ENCODE data around the gene TSC22D4. TPM values are rescaled to one million over a fixed set of nuclear protein-coding genes. Genes with fewer than 3 reads are reported as not detected.
A peak's percentile ranks its signal among the peaks of the same experiment; 100 is the strongest.

Gene TSC22D4
- total and polyA plus RNA-seq, 2 experiments from 2014 or later = 14.6 to 24.9 TPM

DNA sequence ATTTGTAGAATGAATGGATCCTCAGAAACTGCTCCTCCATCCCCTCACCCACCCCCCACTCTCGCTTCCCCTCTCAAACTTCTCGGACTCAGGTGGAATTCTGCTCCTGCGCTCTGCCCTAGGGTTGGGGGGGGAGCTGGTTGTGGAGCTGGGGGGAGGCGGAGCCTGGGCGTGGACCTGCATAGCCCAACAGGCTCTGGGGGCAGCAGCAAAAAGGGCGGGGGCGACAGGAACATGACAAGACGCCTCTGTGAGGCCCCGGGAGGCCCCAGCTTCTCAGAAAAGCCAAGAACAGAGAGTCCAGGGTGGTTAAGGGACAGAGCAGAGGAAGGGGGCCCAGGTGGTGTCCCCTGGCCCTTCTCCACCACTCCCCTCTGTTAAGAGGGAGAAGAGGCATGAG, 3.5 kb downstream of the TSC22D4 start:
- peaks cover 12% of the 10 kb centered on the region for H3K27me3 Mint-ChIP-seq (ENCODE audit: insufficient read depth, low read depth, poor library complexity)
- H3K27ac Mint-ChIP-seq = no peak overlapping the region
- ATAC-seq = no peak

More for the DNA sequence above, 3.5 kb downstream of the TSC22D4 start:
- Mint-ChIP-seq H3K4me3 (peak overlapping the region; percentile 28; the same call in 1 of the 3 replicates), H3K9me3 (no peaks in the 10 kb centered on the region; the same call in 2 of the 3 replicates), H3K36me3 (ENCODE audit: low read depth) (peaks cover 5% of the 10 kb centered on the region; the same call in 2 of the 3 replicates), H3K4me1 (peaks cover 28% of the 10 kb centered on the region)
- Histone ChIP-seq H3K36me3 (ENCODE audit: insufficient read depth) (no peaks in the 10 kb centered on the region; the same call in 1 of the 2 replicates), H3K27ac (ENCODE audit: low read depth) (no peak overlapping the region), H3K9me2 (ENCODE audit: insufficient read depth) (no peaks in the 10 kb centered on the region), H2AFZ (no peak overlapping the region), H3K4me3 (peak overlapping the region; percentile 32; the same call in 1 of the 2 replicates), H4K20me1 (replicated peaks; ENCODE audit: insufficient read depth) (peaks cover 3% of the 10 kb centered on the region; the same call in 1 of the 2 replicates), H3K27me3 (ENCODE audit: insufficient read depth) (no peaks in the 10 kb centered on the region), H3K4me2 (peak overlapping the region; percentile 65), H3K4me1 (ENCODE audit: insufficient read depth) (peaks cover 17% of the 10 kb centered on the region), H3K79me2 (replicated peaks; ENCODE audit: insufficient read depth) (no peaks in the 10 kb centered on the region; the same call in 1 of the 2 replicates), H3F3A (replicated peaks; ENCODE audit: low read depth) (no peaks in the 10 kb centered on the region; the same call in 1 of the 2 replicates)
- TF ChIP-seq, protein P1, sequence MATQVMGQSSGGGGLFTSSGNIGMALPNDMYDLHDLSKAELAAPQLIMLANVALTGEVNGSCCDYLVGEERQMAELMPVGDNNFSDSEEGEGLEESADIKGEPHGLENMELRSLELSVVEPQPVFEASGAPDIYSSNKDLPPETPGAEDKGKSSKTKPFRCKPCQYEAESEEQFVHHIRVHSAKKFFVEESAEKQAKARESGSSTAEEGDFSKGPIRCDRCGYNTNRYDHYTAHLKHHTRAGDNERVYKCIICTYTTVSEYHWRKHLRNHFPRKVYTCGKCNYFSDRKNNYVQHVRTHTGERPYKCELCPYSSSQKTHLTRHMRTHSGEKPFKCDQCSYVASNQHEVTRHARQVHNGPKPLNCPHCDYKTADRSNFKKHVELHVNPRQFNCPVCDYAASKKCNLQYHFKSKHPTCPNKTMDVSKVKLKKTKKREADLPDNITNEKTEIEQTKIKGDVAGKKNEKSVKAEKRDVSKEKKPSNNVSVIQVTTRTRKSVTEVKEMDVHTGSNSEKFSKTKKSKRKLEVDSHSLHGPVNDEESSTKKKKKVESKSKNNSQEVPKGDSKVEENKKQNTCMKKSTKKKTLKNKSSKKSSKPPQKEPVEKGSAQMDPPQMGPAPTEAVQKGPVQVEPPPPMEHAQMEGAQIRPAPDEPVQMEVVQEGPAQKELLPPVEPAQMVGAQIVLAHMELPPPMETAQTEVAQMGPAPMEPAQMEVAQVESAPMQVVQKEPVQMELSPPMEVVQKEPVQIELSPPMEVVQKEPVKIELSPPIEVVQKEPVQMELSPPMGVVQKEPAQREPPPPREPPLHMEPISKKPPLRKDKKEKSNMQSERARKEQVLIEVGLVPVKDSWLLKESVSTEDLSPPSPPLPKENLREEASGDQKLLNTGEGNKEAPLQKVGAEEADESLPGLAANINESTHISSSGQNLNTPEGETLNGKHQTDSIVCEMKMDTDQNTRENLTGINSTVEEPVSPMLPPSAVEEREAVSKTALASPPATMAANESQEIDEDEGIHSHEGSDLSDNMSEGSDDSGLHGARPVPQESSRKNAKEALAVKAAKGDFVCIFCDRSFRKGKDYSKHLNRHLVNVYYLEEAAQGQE (IDR thresholded peaks at IDR 0.05; ENCODE audit: unreplicated experiment) = no peak
- no peak for TF ChIP-seq ZNF331 (CRISPR knock-in tag; IDR thresholded peaks at IDR 0.05; ENCODE audit: low read depth)
- TF ChIP-seq NANOG (IDR thresholded peaks at IDR 0.05; ENCODE audit: borderline replicate concordance) = no peak
- TF ChIP-seq, protein P2, sequence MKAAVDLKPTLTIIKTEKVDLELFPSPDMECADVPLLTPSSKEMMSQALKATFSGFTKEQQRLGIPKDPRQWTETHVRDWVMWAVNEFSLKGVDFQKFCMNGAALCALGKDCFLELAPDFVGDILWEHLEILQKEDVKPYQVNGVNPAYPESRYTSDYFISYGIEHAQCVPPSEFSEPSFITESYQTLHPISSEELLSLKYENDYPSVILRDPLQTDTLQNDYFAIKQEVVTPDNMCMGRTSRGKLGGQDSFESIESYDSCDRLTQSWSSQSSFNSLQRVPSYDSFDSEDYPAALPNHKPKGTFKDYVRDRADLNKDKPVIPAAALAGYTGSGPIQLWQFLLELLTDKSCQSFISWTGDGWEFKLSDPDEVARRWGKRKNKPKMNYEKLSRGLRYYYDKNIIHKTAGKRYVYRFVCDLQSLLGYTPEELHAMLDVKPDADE (IDR thresholded peaks at IDR 0.05) = no peak
- no peak for TF ChIP-seq STAT1 (IDR thresholded peaks at IDR 0.05; ENCODE audit: unreplicated experiment)
- no peak for TF ChIP-seq CREB1 (CRISPR knock-in tag; IDR thresholded peaks at IDR 0.05; ENCODE audit: low read depth)
- TF ChIP-seq, protein P3, sequence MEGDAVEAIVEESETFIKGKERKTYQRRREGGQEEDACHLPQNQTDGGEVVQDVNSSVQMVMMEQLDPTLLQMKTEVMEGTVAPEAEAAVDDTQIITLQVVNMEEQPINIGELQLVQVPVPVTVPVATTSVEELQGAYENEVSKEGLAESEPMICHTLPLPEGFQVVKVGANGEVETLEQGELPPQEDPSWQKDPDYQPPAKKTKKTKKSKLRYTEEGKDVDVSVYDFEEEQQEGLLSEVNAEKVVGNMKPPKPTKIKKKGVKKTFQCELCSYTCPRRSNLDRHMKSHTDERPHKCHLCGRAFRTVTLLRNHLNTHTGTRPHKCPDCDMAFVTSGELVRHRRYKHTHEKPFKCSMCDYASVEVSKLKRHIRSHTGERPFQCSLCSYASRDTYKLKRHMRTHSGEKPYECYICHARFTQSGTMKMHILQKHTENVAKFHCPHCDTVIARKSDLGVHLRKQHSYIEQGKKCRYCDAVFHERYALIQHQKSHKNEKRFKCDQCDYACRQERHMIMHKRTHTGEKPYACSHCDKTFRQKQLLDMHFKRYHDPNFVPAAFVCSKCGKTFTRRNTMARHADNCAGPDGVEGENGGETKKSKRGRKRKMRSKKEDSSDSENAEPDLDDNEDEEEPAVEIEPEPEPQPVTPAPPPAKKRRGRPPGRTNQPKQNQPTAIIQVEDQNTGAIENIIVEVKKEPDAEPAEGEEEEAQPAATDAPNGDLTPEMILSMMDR (conservative IDR thresholded peaks at IDR 0.05; ENCODE audit: low read depth in 2 of 2) = no peak
- TF ChIP-seq JUNB (IDR thresholded peaks at IDR 0.05; ENCODE audit: unreplicated experiment) = no peak
- TF ChIP-seq, protein P4, sequence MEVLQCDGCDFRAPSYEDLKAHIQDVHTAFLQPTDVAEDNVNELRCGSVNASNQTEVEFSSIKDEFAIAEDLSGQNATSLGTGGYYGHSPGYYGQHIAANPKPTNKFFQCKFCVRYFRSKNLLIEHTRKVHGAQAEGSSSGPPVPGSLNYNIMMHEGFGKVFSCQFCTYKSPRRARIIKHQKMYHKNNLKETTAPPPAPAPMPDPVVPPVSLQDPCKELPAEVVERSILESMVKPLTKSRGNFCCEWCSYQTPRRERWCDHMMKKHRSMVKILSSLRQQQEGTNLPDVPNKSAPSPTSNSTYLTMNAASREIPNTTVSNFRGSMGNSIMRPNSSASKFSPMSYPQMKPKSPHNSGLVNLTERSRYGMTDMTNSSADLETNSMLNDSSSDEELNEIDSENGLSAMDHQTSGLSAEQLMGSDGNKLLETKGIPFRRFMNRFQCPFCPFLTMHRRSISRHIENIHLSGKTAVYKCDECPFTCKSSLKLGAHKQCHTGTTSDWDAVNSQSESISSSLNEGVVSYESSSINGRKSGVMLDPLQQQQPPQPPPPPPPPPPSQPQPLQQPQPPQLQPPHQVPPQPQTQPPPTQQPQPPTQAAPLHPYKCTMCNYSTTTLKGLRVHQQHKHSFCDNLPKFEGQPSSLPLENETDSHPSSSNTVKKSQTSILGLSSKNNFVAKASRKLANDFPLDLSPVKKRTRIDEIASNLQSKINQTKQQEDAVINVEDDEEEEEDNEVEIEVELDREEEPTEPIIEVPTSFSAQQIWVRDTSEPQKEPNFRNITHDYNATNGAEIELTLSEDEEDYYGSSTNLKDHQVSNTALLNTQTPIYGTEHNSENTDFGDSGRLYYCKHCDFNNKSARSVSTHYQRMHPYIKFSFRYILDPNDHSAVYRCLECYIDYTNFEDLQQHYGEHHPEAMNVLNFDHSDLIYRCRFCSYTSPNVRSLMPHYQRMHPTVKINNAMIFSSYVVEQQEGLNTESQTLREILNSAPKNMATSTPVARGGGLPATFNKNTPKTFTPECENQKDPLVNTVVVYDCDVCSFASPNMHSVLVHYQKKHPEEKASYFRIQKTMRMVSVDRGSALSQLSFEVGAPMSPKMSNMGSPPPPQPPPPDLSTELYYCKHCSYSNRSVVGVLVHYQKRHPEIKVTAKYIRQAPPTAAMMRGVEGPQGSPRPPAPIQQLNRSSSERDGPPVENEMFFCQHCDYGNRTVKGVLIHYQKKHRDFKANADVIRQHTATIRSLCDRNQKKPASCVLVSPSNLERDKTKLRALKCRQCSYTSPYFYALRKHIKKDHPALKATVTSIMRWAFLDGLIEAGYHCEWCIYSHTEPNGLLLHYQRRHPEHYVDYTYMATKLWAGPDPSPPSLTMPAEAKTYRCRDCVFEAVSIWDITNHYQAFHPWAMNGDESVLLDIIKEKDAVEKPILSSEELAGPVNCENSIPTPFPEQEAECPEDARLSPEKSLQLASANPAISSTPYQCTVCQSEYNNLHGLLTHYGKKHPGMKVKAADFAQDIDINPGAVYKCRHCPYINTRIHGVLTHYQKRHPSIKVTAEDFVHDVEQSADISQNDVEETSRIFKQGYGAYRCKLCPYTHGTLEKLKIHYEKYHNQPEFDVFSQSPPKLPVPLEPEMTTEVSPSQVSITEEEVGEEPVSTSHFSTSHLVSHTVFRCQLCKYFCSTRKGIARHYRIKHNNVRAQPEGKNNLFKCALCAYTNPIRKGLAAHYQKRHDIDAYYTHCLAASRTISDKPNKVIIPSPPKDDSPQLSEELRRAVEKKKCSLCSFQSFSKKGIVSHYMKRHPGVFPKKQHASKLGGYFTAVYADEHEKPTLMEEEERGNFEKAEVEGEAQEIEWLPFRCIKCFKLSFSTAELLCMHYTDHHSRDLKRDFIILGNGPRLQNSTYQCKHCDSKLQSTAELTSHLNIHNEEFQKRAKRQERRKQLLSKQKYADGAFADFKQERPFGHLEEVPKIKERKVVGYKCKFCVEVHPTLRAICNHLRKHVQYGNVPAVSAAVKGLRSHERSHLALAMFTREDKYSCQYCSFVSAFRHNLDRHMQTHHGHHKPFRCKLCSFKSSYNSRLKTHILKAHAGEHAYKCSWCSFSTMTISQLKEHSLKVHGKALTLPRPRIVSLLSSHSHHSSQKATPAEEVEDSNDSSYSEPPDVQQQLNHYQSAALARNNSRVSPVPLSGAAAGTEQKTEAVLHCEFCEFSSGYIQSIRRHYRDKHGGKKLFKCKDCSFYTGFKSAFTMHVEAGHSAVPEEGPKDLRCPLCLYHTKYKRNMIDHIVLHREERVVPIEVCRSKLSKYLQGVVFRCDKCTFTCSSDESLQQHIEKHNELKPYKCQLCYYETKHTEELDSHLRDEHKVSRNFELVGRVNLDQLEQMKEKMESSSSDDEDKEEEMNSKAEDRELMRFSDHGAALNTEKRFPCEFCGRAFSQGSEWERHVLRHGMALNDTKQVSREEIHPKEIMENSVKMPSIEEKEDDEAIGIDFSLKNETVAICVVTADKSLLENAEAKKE (CRISPR knock-in tag; IDR thresholded peaks at IDR 0.05) = no peak
- TF ChIP-seq EZH2 (IDR thresholded peaks at IDR 0.05; ENCODE audit: low read depth, unreplicated experiment) = no peak
- TF ChIP-seq EZH2phosphoT487 (IDR thresholded peaks at IDR 0.05; ENCODE audit: unreplicated experiment) = no peak
- no peak for TF ChIP-seq POLR2AphosphoS5 (IDR thresholded peaks at IDR 0.05; ENCODE audit: low read depth)
- no peak for TF ChIP-seq ZNF114 (CRISPR knock-in tag; IDR thresholded peaks at IDR 0.05)
- DNase-seq (ENCODE audit: low spot score) = no peak
